HG03439 (cell line): ENCODE measurements around the gene WWP2.

ENCODE experiments used
- ATAC-seq: cut with Tn5 transposase; IDR thresholded peaks from one replicate; pipeline ENCODE4 v1.9.1; 2021; ENCODE audit warnings: mild to moderate bottlenecking, moderate library complexity; ENCODE audit not compliant: unreplicated experiment

WWP2 gene

DNA sequence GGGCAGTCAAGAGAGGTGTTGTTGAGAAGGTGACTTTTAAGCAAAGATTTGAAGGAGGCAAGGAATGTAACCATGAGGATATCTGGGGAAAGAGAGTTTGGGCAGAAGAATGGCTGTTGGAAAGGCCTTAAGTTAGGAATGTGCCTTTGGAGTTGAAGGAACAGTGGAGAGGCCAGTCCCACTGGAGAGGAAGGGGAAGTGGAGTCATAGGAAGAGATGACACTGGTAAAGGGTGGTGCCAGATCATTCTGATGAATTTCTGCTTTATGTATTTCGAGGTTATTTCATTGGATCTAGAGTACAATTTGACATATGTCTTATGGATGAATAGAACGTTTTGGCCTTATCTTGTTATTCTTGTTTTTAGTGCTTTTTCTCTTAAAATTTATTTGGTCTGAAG lies 93.5 kb downstream of the WWP2 start:
- ATAC-seq = no peak

DNA sequence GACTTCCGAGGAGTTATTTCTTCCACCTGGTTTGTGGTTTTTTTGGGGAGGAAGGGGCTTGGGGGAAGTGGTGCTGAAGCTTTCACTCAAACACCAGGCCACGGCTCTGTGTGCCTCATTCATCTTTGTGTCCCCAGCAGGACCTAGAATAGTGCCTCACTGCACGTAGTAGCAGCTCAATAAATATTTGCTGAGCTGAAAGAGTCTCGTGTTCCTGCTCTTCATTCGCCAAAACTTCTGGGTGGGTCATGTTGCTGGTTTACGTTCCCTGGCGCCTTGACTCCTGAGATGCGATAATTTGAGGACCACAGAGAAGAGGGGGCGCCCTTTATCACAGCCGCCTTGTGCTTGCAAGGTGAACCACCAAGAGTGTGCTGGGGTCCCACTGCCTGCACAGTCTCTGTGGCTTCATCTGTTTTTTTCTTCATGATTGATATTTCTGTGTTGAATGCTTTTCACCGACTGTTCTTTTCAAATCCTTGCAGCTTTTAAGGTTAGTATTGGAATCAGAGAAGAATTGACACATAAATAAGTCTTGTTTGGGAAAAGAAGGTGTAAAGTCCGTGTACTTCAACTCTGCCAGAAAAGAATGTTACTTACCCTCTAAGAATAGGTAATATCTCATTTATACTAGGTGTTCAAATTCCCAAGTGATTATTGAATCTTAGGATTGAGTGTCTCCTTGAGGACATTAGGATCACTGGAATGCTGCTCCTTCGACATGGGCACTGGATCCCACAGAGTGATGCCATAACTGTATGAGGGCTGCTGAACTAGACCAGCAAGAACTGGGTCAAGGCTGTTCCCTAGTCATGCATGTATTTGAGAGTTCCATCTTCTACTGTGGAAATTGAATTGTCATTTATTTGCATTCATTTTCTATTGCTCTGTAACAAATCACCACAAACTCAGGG lies 96.3 kb downstream of the WWP2 start:
- no peak for ATAC-seq

DNA sequence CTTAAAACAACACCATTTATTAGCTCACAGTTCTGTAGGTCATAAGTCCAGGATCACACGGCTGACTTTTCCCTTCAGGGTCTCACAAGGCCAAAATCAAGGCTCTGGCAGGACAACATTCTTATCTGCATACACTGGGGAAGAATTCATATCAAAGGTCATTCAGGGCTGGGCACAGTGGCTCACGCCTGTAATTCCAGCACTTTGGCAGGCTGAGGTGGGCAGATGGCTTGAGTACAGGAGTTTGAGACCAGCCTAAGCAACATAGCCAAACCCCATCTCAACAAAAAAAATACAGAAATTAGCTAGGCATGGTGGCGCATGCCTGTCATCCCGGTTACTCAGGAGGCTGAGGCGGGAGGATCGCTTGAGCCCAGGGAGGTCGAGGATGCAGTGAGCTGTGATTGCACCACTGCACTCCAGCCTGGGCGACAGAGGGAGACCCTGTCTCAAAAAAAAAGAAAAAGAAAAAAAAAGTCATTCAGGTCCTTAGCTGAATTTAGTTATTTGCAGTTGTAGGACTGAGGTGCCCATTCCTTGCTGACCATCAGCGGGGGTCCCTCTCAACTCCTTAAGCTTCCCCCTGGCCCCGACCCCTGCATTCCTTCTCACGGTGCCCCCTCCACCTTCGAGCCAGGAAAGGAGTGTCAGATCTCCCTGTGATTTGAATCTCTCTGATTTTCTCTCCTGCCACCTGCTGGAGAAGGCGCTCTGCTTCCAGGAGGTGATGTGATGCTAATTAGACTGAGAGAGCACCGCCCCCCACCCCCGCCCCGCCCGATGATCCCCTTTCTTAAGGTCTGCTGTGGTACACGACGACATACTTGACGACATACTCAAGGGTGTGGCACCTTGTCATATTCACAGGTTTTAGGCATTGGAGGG lies 97.2 kb downstream of the WWP2 start:
- no peak for ATAC-seq

DNA sequence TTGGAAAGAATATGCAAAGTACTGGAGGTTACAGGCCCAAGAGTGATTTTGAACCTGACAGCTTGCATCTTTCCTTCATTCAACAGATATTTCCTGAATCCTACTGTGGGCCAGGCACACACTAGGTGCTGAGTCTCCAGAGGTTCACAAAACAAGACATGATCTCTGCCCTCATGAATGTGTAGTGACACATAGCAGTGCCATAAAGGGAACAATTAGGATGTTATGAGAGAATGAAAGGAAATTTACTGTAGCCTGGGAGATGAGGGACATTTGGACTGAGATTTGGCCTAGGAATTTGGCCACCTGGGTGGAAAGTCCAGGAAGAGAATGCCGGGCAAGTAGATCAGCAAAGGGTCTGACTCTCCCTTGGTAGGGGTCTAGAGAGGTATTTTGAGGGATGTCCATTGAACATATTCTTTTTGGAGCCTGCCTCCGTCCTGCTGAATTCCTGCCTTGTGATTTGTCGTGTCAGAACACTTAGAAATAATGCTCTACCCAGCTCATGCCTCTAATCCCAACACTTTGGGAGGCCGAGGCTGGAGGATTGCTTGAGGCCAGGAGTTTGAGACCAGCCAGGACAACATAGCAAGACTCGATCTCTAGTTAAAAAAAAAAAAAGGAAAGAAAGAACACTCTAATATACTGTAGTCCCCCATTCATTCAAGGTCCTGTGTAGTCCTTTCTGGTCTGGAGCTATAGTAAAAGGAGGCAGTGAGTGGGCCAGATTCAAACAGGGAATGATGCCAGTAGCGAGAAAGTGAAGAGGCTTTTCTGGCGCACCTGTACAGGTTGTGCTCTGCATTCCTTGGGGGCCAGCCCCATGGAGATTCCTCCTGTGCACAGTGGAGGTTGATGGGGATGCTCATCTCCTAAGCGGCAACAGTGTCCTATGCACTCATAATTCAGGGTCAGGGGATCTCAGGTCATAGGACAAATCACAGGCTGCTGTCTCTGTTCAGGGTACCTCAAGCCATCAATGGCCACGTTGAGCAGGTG lies 98.4 kb downstream of the WWP2 start:
- no peak for ATAC-seq

DNA sequence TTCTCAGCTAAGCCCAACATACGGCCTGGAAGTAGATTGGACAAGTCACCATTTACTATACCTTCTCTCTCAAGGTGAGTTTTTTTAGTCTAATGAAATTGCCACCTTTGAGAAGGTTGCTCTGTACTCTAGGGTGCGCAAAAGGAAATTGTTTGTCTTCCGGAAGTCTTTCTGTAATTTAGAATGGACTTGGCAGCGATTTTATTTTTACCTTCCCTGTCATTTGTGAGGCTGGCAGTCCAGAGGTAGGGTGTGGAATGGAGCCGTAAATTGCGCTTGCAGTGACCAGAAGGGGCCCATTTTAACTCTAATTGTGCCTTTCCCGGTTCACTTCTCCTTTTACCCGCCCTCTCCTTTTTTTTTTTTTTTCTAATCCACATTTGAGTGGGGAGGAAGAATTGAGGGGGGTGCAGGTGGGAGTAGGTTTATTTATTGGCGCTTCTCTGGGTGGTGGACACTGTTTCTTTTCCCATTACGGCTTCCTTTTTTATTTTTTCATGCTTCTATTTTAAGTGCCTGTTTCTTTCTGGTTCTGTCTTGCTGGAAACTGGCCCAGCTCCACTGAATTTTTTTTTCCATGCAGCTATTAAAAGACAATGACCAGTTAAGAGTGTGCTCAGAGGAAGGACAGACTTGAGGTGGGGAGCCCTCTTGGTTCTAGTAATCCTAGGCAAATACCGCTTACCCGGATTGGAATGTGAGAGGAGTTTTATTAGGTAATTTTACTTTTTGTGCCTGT lies 99.3 kb downstream of the WWP2 start:
- no peak for ATAC-seq

DNA sequence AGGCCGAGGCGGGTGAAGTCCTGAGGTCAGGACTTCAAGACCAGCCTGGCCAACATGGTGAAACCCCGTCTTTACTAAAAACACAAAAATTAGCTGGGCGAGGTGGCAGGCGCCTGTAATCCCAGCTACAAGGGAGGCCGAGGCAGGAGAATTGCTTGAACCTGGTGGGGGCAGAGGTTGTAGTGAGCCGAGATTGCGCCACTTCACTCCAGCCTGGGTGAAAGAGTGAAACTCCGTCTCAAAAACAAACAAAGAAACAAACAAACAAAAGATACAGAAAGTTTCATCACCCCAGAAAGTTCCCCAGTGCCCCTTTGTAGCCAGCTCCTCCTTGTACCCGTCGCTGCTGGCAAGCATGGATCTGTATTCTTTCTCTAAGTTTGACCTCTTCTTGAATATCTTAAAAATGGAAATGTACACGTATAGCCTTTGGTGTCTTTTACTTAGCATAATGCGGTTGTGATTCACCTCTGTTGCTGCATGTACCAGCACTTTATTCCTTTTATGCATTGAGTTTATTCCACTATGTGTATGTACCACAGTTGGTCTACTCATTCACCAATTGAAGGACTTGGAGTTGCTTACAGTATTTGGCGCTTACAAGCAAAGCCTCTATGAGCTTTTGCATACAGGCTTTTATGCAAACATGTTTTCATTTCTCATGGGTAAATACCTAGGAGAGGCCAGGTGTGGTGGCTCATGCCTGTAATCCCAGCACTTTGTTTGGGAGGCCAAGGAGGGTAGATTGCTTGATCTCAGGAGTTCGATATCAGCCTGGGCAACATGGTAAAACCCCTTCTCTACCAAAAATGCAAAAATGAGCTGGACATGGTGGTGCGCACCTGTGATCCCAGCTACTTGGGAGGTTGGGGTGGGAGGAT lies 101.5 kb downstream of the WWP2 start:
- ATAC-seq = no peak

DNA sequence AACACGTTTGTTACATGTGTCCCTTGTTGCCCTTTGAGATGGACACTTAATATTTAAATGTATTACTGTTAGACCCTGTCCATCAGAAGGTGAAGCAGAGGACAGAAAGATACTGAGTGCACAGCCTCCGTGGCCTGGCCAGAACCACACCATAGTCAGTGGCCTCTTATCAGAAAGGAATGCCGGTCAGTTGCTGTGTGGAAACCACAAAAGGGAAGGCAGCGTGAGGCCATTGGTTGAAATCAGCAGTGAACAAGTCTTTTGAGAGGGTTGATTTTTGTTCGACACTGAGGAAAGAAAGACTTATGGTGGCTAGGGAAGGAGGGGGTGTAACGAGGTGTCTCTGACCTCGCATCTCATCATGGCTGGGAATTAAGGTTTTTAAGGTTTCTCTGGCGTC lies 103.6 kb downstream of the WWP2 start:
- no peak for ATAC-seq

DNA sequence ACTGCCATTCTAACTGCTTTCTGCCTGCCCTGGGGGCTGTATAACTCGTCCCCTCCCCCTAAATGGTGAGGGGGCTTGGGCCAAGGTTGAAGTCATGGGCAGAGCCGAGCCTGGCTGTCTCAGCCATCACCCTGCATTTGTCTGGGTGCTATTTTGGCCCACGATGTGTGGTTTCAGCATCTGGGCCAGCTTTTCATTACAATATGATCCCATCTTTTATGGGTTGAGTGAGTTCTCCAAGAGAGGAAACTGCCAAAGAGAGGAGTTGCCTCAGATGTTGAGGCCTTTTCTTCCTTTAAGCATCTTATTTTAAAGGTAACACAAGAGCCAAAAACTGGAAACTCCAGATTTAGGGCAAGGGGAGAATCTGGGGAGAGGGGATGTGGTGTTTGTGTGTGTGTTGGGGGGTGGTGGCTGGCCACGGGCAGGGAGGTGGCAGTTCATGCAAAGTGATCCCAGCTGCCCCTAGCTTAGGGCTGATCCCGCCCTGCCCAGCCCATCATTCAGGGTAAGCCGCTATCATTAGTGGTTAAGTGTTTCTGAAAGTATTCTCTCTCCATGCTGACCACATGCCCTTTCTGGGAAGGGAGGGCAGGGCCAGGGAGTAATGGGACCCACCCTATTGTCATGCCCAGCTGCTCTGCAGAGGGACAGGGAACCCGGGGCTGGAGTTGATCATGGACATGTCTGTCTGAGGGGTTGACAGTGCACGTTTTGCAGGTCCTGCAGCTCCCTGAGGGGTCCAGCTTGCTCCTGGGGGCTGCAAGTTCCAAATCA lies 105.8 kb downstream of the WWP2 start:
- ATAC-seq = no peak

DNA sequence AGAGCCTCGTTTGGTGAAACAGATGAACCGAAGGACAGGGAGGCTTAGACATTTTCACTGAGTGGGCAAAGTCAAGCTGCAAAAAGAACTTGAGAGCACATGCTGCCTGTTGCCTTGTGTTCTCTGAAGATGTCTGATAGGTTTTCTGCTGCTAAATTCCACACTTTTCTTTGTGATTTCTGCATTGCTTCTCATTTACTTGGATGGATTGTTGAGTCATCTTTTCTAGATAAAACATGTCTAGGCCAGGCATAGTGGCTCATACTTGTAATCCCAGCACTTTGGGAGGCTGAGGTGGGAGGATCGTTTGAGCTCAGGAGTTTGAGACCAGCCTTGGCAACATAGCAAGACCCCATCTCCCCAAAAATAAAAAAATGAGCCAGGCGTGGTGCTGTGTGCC lies 108.6 kb downstream of the WWP2 start:
- no peak for ATAC-seq

DNA sequence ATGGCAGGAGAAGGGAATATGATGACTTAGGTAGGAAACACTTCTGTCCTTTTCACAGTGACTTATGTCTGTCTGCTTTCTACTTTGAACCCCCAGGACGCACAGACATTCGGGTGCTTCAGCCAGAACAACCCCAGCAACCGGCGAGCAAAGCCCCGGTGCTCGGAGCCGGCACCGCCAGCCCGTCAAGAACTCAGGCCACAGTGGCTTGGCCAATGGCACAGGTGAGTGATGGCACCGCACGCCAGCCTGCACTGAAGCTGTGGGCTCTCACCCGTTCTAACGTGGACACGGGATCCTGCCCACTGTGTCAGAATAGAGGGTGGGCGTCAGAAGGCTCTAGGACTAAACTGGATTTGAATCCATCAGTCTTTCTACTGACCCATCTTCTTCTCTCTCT lies 109.6 kb downstream of the WWP2 start:
- no peak for ATAC-seq

DNA sequence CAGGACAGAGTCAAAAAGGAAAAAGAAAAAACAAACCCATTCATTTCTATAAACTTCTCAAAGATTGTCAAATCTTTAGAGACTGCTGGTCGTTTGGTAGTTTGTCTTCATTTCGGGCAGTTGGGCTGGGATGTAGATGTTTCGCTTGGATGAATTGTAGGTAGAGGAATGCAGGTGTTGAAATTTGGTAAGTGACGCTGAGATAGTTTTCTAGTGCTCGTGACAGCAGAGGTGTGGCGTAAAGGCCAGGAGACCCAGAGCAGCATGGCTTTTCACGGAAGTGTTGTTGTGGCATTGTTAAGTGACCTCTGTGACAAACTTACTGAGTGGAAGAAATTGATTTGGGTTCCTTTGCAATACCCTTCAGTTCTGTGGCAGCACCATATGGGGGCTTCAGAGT lies 110.8 kb downstream of the WWP2 start:
- no peak for ATAC-seq

DNA sequence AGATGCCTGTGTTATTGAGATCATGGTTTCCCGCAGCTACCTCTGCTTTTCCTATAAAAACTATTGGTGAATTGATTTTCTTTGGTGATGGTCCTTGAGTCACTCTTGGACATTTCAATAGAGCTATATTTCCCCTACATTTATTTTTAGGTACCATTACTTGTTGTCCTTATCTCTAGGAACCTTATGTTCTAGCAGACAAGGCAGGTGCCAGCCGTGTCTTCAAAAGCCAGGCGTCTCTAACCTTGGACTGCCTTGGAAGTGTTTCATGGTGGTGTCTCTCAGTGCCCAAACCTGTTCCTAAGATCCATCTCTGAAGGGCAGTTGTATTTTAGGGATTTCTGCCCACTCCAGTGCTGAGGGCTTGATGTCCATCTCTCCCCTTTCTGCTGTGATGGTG lies 111.7 kb downstream of the WWP2 start:
- ATAC-seq = no peak

DNA sequence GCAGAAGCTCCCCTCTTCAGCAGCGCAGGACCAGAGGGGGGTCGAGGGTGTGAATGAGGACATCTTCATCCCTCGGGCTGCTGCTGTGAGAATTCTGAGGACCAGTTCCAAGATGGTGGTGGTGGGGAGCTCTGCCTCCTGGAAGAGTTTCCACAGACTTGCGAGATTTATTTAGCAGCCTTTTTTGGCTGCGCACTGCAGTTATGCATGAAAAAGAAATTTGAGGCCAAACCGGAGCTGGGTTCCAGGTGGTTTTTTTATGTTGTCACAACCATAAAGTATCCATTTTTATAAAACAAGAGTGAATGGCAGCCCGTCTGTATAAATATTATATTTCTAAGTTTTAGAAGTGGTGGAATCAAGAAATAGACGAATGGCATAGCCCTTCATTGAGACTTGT lies 112.1 kb downstream of the WWP2 start:
- no peak for ATAC-seq

DNA sequence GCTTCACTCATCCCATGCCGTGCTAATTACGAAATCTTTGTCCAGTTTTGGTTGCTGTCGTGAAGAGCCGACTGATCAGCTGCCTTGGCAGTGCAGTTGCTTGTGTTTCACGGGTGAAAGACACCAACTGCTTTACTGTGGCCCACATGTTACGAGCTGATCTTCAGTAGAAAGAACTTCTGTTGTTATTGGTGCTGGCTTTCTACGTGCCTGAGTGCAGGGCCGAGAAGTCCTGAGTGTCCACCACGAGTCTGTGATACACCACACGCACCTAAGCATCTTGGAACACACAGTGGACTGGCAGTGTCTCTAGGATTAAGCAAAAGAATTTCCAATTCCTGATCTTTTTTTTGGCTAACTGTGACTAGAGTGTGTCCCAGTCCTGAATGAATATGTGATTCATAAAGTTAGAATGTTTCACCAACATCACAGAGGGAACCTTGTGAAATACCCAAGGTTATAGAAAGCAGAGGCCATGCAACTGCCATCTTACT lies 118.6 kb downstream of the WWP2 start:
- ATAC-seq = no peak

DNA sequence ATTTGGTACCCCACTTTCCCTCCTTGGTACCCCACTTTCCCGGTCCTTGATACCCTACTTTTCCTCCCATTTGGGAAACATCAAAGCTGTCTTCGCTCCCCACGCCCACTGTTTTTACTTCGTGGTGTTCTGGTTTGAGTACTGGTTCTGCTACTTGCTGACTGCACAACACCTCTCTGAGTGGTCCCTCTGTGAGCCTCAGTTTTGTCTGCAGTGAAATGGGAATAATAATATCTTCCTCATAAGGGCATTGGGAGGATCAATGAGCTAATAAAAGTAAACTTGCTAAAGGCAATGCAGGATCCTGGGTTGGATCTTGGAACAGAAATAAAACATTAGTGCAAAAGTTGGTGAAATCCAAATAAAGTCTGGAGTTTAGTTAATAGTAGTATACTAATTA lies 119.0 kb downstream of the WWP2 start:
- ATAC-seq = no peak

DNA sequence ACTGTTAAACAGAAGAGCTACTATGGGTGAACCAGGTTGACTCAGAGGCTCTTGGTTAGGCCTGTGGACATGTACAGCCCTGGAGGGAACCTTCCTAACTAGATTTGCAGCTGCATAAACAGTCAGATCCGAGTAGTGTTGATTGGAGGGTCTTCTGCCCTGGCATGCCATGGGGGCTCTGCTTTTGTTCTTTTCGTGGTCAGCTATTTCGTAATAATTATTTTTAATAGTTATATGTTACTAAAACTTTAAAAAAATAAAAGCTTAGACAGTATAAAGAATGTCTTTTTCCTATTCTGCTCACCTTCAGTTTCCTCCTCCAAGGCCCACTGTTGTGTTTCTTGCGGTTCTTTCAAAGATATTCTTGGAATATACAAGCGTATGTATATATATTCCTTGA lies 121.6 kb downstream of the WWP2 start:
- ATAC-seq = no peak

DNA sequence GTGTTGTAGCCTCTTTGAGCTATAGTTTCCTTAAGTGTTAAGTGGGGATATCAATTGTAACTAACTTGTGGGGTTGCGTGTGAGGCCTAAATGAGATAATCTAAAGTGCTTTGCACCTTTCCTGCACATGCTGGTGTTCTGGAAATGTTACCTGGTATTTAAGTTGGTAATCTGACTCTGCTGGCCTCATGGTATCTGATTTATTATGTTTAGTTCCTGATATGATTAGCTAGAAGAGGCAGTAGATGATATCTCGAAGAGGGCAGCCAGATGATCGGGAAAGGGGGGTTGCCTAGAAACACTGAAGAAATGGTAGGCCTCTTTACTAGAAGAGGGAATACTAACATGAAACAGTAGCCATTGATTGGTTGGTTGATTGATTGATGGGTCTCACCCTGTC lies 123.6 kb downstream of the WWP2 start:
- no peak for ATAC-seq

DNA sequence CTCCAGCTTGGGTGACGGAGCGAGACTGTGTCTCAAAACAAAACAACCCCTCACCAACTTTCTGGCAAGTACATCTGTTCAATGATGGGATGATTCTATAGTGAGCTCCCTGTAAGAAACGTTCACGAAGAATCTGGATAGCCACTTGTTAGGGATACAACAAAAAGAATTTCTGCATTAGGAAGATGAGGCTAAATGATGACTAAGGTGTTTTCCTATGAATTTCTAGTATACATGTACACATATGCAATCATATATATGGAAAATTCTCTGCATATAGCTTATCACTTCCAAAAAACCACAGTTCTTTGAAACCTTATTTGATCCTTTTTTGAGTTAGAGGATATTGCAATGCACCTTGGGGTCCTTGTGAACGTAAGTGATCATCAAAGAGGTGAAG lies 124.6 kb downstream of the WWP2 start:
- no peak for ATAC-seq
